NCI-H510A (cell line): Measurements from ENCODE around the gene NRAS.

Experiments
- DNase-seq: peaks from one replicate; lab custom pipeline; 2025; lab: John Stamatoyannopoulos, UW

Gene NRAS

DNA sequence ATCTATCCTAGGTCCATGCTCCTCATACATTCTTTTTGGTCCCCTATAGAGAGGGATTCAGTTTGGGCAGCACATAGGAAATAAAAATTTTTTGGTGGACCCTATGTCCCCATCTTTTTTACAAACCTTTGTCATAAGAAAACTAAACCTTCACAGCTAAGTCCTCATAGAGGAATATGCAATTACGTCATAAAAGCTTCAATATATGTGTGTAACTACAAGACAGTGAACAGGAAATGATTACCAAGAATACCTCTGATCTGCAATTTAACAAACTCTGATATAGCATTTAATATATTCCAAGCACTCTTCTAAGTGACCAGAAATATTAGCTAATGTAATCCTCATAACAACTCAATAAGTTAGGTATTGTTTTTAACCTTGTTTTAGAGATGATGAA, 40.5 kb downstream of the NRAS start:
- DNase-seq, result no peak

DNA sequence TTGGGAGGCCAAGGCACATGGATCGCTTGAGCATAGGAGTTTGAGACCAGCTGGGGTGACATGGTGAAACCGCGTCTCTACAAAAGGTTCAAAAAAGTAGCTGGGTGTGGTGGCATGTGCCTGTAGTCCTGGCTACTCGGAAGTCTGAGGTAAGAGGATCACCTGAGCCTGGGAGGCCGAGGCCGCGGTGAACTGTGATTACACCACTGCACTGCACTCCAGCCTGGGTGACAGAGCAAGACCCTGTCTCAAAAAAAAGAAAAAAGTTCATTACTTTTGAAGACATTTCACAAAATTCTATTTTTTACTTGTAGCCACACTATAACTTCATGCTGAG, 44.7 kb downstream of the NRAS start:
- DNase-seq, result no peak

DNA sequence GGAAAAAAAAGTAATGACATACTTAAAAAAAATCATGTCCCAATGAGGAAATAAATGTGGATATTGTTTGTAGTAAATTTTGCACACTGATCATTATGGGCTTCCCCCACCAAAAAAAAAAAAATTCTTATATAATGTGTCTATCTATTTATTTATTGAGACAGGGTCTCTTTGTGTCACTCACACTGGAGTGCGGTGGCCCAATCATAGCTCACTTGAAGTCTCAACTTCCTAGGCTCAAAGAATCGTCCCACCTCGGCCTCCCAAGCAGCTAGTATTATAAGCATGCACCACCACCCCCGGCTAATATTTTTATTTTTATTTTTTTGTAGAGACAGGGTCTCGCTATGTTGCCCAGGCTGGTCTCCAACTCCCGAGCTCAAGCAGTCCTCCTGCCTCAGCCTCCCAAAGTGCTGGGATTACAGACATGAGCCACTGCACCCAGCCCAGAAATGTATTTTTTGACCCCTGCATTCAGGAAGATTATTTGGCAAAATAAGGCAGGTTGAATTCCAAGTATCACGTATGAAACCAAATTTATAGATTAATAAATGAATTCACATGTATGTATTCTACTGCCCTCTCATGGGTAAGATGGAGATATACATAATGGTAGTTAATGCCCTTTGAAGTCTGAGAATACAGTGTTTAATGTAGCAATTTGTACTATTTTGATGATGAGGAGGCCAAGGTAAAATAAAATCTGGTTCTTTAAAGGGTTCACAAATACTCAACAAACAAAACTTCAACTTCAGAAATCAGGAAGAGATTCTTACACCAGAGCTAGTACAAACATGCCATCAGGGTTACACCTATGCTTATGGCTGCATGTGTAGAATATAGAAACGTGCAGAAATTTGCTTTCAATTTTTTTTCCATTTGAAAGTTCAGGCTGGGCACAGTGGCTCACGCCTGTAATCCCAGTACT, 45.3 kb downstream of the NRAS start:
- no peak for DNase-seq

DNA sequence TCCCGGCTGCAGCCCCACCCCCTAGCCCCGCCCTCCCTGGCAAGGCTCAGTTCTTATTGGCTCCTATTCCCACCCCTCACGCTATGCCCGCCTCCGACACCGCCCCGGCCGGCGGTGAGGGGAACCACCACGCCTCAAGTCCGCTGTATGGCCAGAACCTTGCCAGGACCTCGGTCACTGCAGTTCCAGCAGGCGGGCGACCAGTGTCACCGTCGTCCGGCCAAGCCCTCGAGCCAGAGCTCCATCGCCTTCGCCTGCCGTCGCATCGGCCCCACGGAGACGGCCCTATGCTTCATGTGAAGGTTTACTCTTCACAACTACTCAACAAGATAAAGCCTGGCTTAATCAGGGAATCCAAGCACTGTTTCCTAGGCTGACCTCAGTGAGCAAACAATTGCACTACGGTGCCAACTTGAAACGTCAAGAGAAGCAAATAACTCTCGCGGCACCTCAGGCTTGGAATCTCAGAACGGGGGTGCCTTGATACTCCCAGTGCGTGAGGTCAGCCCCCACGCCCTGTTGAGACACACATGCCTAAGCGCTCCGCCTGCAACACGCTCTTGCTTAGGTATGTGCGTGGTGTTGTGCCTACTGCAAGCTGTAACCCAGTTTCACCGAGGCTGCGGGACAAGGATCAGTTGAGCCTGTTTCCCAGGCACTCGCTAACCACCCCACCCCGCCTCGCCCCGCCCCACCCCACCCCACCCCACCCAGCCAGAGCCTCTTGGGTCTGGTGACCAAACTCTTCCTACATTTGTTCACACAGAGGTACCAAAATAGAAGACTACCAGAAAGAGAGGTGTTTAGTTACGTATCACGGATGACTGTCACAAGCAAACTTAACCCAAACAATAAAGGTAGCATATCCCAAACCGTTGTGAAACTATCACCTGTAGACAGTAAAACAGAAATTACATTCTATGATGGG, 46.2 kb downstream of the NRAS start:
- DNase-seq, result peak; percentile 69

DNA sequence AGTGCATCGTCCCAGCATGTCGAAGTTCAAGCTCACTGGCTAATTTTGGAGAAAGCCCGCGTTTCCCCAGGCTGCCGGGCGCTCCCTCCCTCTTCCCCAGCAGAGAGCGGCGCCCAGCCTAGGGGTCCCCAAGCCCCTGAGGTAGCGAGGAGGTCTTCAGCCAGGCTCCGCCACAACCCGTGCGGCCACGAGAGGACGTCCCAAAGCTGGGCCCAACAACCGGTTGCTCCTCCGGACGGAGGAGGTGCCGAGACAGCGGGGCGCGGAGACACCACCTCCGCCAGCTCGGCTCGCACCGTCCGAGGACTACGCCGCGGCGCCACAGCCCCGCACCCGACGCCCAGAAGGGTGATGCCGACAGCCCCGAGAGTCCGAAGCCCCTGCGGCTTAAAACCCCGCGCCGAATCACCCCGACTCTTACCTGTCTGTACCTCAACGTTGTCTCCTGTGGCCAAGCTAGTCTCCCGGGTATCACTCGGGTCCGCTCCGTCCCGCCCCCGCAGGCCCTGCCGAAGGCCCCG, 46.9 kb downstream of the NRAS start, which contains the start of gene DENND2C:
TSS of gene DENND2C (minus strand) at position 488 of the 521 bp plus-strand sequence. CDS start 44,065 bp downstream, outside the sequence.
- peak; percentile 53 for DNase-seq

DNA sequence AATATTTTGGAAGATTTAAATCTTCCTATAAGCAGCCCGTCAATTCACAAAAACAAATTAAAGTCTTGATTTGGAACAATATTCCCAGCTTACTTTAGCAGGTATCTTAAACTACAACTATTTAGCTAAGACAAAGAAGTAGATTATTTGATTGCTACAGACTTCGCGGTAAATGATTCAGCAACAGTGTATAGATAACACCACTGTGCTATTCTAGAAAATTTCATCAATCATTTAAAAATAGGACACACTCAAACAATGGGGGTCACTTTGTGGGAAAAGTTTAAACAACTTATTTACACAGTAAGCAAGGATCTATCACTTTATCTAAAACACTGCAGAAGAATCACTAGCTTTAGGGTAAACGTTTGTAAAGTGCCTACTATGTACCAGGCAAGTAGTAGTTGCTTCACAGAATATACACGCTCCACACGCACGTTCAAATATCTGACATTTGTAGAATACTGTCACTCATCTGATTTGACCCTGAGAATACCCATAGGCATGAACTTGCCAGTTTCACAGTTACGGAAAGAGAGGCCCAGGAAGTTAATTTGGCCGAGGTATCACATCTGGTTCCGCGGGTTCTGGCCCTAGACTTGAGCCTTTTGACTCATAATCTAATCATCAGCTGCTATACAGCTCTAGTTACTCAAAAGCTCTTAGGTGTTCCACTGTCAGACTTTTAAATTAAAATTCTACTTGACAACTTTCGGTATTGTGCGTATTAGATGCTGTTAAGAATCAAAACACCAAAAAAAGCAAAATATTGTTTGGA, 47.6 kb downstream of the NRAS start:
- no peak for DNase-seq

DNA sequence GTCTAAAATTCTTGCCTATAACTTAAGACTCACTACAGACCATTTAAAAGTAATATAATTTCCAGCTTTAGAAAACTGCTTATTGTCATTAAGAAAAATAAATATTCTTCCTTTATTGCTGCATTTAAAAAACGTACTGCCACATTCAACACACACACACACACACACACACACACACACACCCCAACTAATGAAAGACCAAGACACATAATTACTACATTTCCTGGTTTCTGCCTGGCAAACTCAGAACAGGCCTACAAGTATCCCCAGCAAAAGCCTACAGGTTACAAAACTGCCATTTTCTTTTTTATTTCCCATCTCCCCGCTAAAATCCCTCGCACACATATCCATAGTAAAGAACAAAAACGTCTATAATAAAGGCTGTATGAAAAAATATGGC, 48.2 kb downstream of the NRAS start:
- no peak for DNase-seq

DNA sequence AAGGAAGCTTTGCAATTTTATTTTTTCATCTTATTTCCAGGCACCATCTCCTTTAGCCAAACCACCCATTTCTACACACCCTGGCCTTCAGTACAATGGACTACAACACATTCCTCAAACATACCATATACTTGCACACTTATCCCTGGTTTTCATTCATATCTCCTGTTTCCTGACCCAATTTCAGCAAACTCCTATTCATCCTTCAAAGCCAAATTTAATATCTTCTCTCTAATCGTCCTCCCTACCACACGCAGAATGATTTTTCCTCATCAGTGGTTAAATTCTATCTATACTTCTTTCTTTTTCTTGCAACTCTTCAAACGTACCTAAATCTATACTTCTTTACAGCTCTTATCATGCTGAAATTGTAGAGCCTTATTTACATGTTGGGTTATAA, 49.6 kb downstream of the NRAS start:
- DNase-seq, result no peak

DNA sequence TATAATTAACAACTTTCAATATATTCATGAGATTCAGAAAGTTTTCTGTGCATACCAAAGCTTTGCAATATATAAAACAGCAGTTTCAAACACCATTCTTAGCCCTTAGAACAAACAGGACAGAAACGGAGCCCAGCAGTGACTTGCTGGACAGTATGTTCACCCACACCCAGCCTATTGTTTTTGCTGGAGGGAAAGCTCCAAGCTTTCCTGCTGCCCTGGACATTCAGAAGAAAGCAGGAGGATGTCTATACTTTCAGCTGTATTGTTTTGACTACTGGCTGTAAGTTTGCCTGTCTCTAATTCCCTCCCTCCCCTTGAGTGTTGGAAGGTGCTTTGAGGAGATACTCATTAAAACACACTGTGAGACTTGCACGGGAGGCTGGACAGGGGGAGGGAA, 56.3 kb downstream of the NRAS start:
- no peak for DNase-seq
